Endothelial cell of umbilical vein (primary cell): ENCODE results near the gene ANKRD33. TPM values are rescaled to one million over a fixed set of nuclear protein-coding genes. Genes with fewer than 3 reads are reported as not detected.

Experiments
- BruUV-seq: library from RNA; stranded (reverse); fragments of 400-500 nt; replicated peaks from 2 replicates; lab custom pipeline; 2021; lab: Mats Ljungman, UMichigan
- CTCF ChIA-PET: fragments of 300-600, 350-600 bp; sonication (Branson Sonifier 250); formaldehyde crosslinking; loops from one replicate; lab custom pipeline; 2021; ENCODE audit warnings: antibody characterized with exemption, inconsistent platforms; lab: Charles Lee
- POLR2A ChIA-PET: fragments of 300-600, 350-600 bp; sonication (Branson Sonifier 250); formaldehyde crosslinking; loops from one replicate; lab custom pipeline; 2021; ENCODE audit warnings: antibody characterized with exemption, inconsistent platforms; lab: Charles Lee
- DNase-seq: peaks from one replicate; pipeline ENCODE4 v3.0.0-alpha.2; 2011; ENCODE audit warnings: low read depth, low spot score
- FAIRE-seq: peaks from 2 replicates; lab custom pipeline; 2011; peaks lifted over from hg19 to GRCh38; lab: Jason Lieb, UNC
- H2AFZ ChIP-seq: 2 replicates; pipeline ENCODE4 v1.6.0; 2012; ENCODE audit warnings: low read depth, low read length, control low read depth, inconsistent platforms
- H3K27ac ChIP-seq: 2 replicates; pipeline ENCODE4 v1.5.1; 2011; ENCODE audit warnings: low read depth, mild to moderate bottlenecking, control low read depth, low read length, moderate library complexity; ENCODE audit not compliant: insufficient read depth
- H3K27me3 ChIP-seq, 2 experiments: 2 replicates each; pipeline versions ENCODE4 v1.6.0 to v1.6.1; 2011; ENCODE audit warnings: low read length in 2 of 2, mixed read lengths in 1 of 2; ENCODE audit not compliant: control insufficient read depth in 2 of 2, insufficient read depth in 2 of 2
- H3K36me3 ChIP-seq, 2 experiments: 2 replicates in 1 of 2; 3 replicates in 1 of 2; pipeline ENCODE4 v1.5.1; 2011; ENCODE audit warnings: low read length in 2 of 2, mild to moderate bottlenecking in 1 of 2, moderate library complexity in 1 of 2; ENCODE audit not compliant: control insufficient read depth in 2 of 2, insufficient read depth in 2 of 2; ENCODE audit errors: extremely low read depth in 1 of 2
- H3K4me1 ChIP-seq: 3 replicates; pipeline ENCODE4 v1.5.1; 2011; ENCODE audit warnings: mild to moderate bottlenecking, low read length; ENCODE audit not compliant: control insufficient read depth, insufficient read depth; ENCODE audit errors: extremely low read depth
- H3K4me2 ChIP-seq: 2 replicates; pipeline ENCODE4 v1.6.1; 2011; ENCODE audit warnings: low read length, control low read depth, mixed read lengths; ENCODE audit not compliant: insufficient read depth
- H3K4me3 ChIP-seq, 3 experiments: fragments of 200-600 bp in 1 of 3; sonication (generic), shearing (Covaris generic) in 1 of 3; replicated peaks in 1 of 3; 2 replicates each; pipeline ENCODE4 v1.5.1; 2011 to 2016; ENCODE audit warnings: control low read depth in 3 of 3, low read length in 3 of 3, mild to moderate bottlenecking in 2 of 3, inconsistent platforms in 1 of 3, low read depth in 1 of 3, moderate library complexity in 1 of 3; ENCODE audit not compliant: insufficient read depth in 1 of 3
- H3K79me2 ChIP-seq: 2 replicates; pipeline ENCODE4 v1.6.0; 2012; ENCODE audit warnings: low read length, inconsistent platforms; ENCODE audit not compliant: control insufficient read depth, insufficient read depth
- H3K9ac ChIP-seq: replicated peaks from 2 replicates; pipeline ENCODE3; 2011; ENCODE audit warnings: low read length, control low read depth; ENCODE audit not compliant: insufficient read depth; ENCODE audit errors: extremely low read depth
- H3K9me1 ChIP-seq: replicated peaks from 3 replicates; pipeline ENCODE4 v1.6.0; 2011; ENCODE audit warnings: mild to moderate bottlenecking, low read length; ENCODE audit not compliant: control insufficient read depth, insufficient read depth; ENCODE audit errors: extremely low read depth
- H3K9me3 ChIP-seq: replicated peaks from 2 replicates; pipeline ENCODE4 v1.5.1; 2012; ENCODE audit warnings: low read length, inconsistent platforms; ENCODE audit not compliant: control insufficient read depth, insufficient read depth
- H4K20me1 ChIP-seq: replicated peaks from 2 replicates; pipeline ENCODE3; 2011; ENCODE audit warnings: mild to moderate bottlenecking, low read length; ENCODE audit not compliant: control insufficient read depth, insufficient read depth; ENCODE audit errors: extremely low read depth
- EZH2 ChIP-seq: IDR thresholded peaks from 2 replicates; pipeline ENCODE4 v1.6.1; 2012; ENCODE audit warnings: borderline replicate concordance, low read depth, mild to moderate bottlenecking, moderate library complexity, low read length, inconsistent platforms; ENCODE audit not compliant: severe bottlenecking
- FOS ChIP-seq: IDR thresholded peaks from 2 replicates; pipeline ENCODE4 v1.6.1; 2011; ENCODE audit warnings: mild to moderate bottlenecking, low read length, moderate library complexity, borderline replicate concordance; ENCODE audit not compliant: insufficient read depth
- GATA2 ChIP-seq: IDR thresholded peaks from 2 replicates; pipeline ENCODE4 v1.7.0; 2011; ENCODE audit warnings: low read depth, mild to moderate bottlenecking, moderate library complexity, mixed read lengths, low read length; ENCODE audit not compliant: insufficient read length, insufficient read depth
- JUN ChIP-seq: IDR thresholded peaks from 2 replicates; pipeline ENCODE4 v1.6.1; 2011; ENCODE audit warnings: borderline replicate concordance, low read depth; ENCODE audit not compliant: insufficient read length, insufficient read depth
- MYC ChIP-seq: IDR thresholded peaks from one replicate; pipeline ENCODE4 v1.6.1; 2011; ENCODE audit warnings: mild to moderate bottlenecking, low read depth, low read length
- POLR2A ChIP-seq: IDR thresholded peaks from 2 replicates; pipeline ENCODE4 v1.6.1; 2012; ENCODE audit warnings: low read depth, mild to moderate bottlenecking, control low read depth, low read length
- POLR2AphosphoS5 ChIP-seq: IDR thresholded peaks from 2 replicates; pipeline ENCODE4 v1.6.1; 2012; ENCODE audit warnings: low read depth, mild to moderate bottlenecking, control low read depth, low read length, moderate library complexity; ENCODE audit not compliant: insufficient read depth
- dilution Hi-C: fragments of 300-500 bp; cut with MboI; formaldehyde crosslinking; loops from one replicate; pipeline ENCODE4 v1.15.0; 2019; ENCODE audit warnings: low sequenced_read_pairs; ENCODE audit not compliant: extremely low pct_ligation_motif_present
- intact Hi-C: fragments of 100-400 bp; cut with micrococcal nuclease; formaldehyde crosslinking; loops from one replicate; pipeline ENCODE4 v1.10.0; 2022
- polyA plus RNA-seq, 4 experiments: library from polyadenylated mRNA; depleted of rRNA in 3 of 4; stranded (reverse) in 3 of 4; unstranded in 1 of 4; fragments of >200 nt; gene quantifications; 2 replicates each; pipeline versions ENCODE4 v1.2.1 to v1.2.3, GENCODE V29; 2011 to 2012; ENCODE audit warnings: missing spikeins in 1 of 4
- total RNA-seq: library from RNA; stranded (reverse); gene quantifications from 2 replicates; pipeline ENCODE4 v1.2.3, GENCODE V29; 2021
- TF ChIP-seq, protein P1 (sequence below), 2 donors: IDR thresholded peaks; 1 replicate in 1 of 2; 2 replicates in 1 of 2; pipeline ENCODE4 v1.5.1; 2011; ENCODE audit warnings: low read length in 2 of 2, mild to moderate bottlenecking in 2 of 2, moderate library complexity in 2 of 2, control low read depth in 1 of 2, inconsistent platforms in 1 of 2, low read depth in 1 of 2; ENCODE audit not compliant: insufficient read depth in 1 of 2; ENCODE audit errors: extremely low read depth in 1 of 2
- TF ChIP-seq, protein P2 (sequence below): IDR thresholded peaks from 2 replicates; pipeline ENCODE4 v1.6.1; 2011; ENCODE audit not compliant: insufficient read depth, insufficient read length

Gene ANKRD33
- total and polyA plus RNA-seq, 2 donors (not counting 3 experiments of a cell fraction or from before 2014, with no cell fraction given): 0.80 to 1.2 TPM

GRCh38 chr12:51908876-51909592 is 21.1 kb downstream of the ANKRD33 start:
- BruUV-seq: no TSS peak
- no peak overlapping the region for H2AFZ ChIP-seq
- TF ChIP-seq EZH2 (no peak), GATA2 (no peak), JUN (no peak), POLR2AphosphoS5 (no peak), MYC (no peak), FOS (no peak), POLR2A (no peak)
- TF ChIP-seq, protein P1, sequence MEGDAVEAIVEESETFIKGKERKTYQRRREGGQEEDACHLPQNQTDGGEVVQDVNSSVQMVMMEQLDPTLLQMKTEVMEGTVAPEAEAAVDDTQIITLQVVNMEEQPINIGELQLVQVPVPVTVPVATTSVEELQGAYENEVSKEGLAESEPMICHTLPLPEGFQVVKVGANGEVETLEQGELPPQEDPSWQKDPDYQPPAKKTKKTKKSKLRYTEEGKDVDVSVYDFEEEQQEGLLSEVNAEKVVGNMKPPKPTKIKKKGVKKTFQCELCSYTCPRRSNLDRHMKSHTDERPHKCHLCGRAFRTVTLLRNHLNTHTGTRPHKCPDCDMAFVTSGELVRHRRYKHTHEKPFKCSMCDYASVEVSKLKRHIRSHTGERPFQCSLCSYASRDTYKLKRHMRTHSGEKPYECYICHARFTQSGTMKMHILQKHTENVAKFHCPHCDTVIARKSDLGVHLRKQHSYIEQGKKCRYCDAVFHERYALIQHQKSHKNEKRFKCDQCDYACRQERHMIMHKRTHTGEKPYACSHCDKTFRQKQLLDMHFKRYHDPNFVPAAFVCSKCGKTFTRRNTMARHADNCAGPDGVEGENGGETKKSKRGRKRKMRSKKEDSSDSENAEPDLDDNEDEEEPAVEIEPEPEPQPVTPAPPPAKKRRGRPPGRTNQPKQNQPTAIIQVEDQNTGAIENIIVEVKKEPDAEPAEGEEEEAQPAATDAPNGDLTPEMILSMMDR (IDR thresholded peaks at IDR 0.05; ENCODE audit: extremely low read depth in 1 of 2, insufficient read depth in 1 of 2, low read depth in 1 of 2, low read length in 2 of 2): no peak
- TF ChIP-seq, protein P2, sequence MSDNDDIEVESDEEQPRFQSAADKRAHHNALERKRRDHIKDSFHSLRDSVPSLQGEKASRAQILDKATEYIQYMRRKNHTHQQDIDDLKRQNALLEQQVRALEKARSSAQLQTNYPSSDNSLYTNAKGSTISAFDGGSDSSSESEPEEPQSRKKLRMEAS: no peak
- H3K9me1 ChIP-seq: no peaks in the 10 kb centered on the region
- peak overlapping the region; percentile 95 for H3K9ac ChIP-seq
- no peaks in the 10 kb centered on the region for H3K27me3 ChIP-seq
- dilution Hi-C loops (no loop called here), intact Hi-C loops (no loop called here)
- H3K27ac ChIP-seq: peak overlapping the region; percentile 99
- no peaks in the 10 kb centered on the region for H3K9me3 ChIP-seq
- peak overlapping the region; percentile 96 for H3K4me2 ChIP-seq
- ChIA-PET POLR2A (no interaction called here), CTCF (interaction anchor here (1.0 to 11.4 kb wide), 5 partner anchors 12 to 72 kb away, joined by 3 to 286 read pairs (median 5); no protein-coding TSS in a partner anchor)
- peaks cover 80% of the 10 kb centered on the region for H3K4me1 ChIP-seq
- peaks cover 8% of the 10 kb centered on the region in 2 experiments for H3K36me3 ChIP-seq
- H4K20me1 ChIP-seq: no peaks in the 10 kb centered on the region
- DNase-seq (no peak), FAIRE-seq (peak; percentile 40)
- peak overlapping the region; percentile 85 to 92 (median 86) for H3K4me3 ChIP-seq
- H3K79me2 ChIP-seq: peaks cover 68% of the 10 kb centered on the region
